GM04503 (cell line): ENCODE data around the gene MAPK12.
"Not testable (repeated sequence)": the region's sequence is repeated elsewhere in the genome, so short reads cannot be mapped to it uniquely, and the experiment has no call there.

ENCODE experiments used
- DNase-seq: peaks from one replicate; pipeline ENCODE4 v3.0.0-alpha.2; 2012; ENCODE audit warnings: low read depth

MAPK12 gene

GRCh38 chr22:50281957-50282356 lies 20.5 kb upstream of the MAPK12 start:
- no peak for DNase-seq

DNA sequence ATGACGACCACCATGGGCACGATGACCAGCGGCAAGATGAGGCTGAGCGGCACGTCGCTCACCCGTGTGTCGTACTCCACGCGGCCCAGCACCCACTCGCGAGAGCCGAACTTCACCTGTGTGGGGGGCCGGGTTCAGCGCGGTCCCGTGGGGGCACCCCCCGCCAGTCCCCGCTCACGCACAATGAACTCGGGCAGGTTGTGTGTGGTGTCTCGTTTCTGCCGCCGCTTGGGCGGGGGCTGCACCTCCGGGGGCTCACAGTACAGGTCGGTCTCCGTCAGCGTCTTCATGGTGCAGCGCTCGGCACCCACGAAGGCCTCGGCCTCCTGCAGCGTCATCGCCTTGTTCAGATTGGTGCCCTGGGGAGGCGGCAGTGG lies 19.9 kb upstream of the MAPK12 start:
- no peak for DNase-seq

GRCh38 chr22:50280708-50281383 lies 19.4 kb upstream of the MAPK12 start:
- no peak for DNase-seq

DNA sequence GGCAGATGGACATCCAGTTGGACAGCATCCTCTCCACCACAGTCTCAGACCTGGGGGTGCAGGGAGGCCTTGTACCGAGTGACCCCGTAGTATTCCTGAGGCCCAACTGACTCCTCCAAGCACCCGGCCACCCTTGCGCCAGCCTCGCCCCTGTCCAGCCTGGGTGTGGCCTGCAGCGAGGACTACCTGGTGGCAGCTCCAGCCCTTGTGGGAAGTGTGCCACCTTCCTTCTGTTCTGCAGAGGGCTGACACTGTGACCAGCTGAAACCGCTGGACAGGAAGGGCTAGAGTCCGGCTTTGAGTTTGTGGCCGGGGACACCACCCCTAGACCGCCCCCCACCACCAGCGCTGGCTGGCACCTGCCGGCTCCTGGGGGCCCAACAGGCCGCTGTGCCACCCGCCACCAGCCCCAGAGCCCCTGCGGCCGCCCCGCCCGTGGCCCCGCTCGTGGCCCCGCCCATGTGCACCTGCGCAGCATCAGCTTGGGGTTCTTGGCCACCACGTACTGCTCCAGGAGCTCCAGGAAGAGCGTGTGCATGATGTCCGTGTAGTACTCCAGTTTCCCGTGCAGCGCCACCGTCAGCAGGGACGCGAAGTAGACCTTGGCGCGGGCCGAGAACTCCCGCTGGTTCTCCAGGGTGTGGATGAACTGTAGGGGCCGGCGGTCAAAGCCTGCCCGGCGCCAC lies 18.7 kb upstream of the MAPK12 start:
- no peak for DNase-seq

DNA sequence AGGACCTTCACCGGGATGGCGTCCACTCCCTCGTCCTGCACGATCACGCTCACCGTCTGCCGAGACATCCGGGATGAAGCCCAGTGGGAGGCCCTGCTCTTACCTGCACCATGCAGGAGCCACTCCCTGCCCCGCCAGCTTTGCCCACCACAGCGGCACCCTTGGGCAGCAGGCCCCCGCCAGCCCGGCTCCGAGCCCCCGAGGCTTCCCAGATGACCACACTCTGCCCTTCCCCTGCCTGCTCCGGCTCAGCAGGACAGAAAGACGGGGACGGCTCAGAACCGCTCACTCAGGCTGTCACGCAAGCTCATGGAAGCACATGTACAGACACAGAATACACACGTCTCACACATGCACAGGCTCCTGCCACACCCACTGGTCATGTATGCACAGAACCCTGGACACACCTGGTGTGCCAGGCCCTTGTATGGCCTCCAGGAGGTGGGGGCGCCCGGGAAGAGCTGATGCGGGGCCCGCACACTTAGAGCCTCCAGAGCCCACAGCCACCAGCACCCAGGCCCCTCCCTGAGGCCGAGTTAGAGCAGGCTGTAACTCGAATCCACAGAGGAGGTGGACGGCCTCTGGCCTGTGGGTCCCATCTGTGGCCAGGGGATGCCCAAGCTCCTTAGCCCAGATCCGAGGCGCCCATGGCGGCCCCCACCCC lies 17.6 kb upstream of the MAPK12 start:
- DNase-seq = no peak

- no peak for DNase-seq
These were observed 17.0 kb upstream of the MAPK12 start for GRCh38 chr22:50278461-50278860.

- DNase-seq = no peak
These were observed 16.3 kb upstream of the MAPK12 start for GRCh38 chr22:50277761-50278160.

DNA sequence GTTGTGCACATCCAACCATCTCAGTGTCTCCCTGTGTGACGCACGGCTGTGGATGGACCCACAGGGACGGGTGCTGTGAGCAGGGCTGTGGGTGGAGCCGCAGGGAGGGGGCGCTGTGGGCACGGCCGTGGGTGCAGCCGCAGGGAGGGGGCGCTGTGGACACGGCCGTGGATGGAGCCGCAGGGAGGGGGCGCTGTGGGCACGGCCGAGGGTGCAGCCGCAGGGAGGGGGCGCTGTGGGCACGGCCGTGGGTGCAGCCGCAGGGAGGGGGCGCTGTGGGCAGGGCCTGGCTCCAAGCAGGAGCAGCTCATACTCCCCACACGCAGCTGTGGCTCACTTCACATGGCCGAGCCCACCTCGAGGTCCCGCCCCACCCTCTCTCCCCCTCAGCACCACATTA lies 14.7 kb upstream of the MAPK12 start:
- DNase-seq = no peak

DNA sequence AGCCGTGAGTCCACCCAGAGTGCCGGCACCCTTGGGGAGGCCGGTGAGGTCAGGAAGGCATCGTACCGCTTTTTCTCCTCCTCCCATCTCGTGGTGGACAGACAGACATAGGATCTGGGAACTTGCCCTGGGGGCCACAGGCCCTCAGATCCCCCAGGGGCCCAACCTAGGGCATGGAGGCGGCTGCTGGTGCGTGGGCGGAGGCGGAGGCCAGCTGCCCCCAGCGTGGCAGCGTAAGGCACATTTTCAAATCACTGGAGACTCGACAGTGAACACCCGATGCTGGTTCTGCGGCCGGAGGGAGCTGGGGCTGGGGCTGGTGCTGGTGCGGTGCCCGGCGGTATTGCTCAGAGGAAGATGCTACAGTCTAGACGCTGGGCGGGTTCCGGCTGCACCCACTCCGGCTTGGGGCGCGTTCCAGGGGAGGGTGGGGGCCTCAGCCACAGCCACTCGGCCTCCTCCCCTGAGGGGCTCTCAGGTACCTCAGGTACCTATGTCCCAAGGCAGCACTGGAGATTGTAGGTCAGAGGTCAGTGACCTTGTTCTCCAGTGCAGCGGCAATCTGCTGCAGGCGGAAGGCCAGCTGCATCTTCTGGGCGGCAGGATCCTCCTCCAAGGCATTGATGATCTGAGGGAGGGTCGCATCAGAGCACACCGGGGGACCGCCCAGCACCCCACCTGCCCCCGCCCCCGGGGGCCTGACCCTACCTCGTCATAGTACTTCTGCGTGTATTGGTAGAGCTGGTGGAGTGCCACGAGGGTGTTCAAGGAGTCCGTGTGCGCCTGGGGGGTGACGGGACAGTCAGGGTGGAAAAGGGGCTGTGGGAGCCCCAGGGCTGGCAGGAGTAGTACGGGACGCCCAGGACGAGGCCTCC lies 13.9 kb upstream of the MAPK12 start:
- no peak for DNase-seq

DNA sequence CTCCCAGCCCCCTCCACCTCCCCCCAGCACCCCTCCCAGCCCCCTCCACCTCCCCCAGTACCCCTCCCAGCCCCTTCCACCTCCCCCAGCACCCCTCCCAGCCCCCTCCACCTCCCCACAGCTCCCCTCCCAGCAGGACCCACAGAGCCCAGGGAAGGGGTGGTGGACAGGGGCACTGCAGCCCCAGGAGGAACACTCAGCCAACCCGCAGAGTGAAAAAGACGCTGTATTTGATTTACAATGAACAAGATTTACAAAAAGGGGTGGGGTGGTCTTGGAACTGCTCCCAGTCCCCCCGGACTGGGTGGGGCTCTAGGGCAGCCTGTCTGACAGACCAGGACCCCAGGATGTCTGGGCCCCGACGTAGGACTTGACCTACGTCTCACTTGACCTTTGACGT lies 13.3 kb upstream of the MAPK12 start:
- no peak for DNase-seq

- DNase-seq = no peak
These were observed 12.8 kb upstream of the MAPK12 start for GRCh38 chr22:50274311-50274710.

DNA sequence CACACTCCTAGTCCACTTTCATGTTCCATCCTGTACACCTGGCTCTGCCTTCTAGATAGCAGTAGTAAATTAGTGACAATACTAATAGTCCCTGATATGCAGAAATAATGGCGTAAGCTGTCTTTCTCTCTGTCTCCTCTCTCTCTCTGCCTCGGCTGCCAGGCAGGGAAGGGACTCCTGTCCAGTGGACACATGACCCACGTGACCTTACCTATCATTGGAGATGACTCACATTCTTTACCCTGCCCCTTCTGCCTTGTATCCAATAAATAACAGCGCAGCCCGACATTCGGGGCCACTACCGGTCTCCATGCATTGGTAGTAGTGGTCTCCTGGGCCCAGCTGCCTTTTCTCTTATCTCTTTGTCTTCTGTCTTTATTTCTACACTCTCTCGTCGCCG lies 12.3 kb upstream of the MAPK12 start:
- not testable (repeated sequence) for DNase-seq

GRCh38 chr22:50273352-50273751 lies 11.9 kb upstream of the MAPK12 start:
- DNase-seq = not testable (repeated sequence)

DNA sequence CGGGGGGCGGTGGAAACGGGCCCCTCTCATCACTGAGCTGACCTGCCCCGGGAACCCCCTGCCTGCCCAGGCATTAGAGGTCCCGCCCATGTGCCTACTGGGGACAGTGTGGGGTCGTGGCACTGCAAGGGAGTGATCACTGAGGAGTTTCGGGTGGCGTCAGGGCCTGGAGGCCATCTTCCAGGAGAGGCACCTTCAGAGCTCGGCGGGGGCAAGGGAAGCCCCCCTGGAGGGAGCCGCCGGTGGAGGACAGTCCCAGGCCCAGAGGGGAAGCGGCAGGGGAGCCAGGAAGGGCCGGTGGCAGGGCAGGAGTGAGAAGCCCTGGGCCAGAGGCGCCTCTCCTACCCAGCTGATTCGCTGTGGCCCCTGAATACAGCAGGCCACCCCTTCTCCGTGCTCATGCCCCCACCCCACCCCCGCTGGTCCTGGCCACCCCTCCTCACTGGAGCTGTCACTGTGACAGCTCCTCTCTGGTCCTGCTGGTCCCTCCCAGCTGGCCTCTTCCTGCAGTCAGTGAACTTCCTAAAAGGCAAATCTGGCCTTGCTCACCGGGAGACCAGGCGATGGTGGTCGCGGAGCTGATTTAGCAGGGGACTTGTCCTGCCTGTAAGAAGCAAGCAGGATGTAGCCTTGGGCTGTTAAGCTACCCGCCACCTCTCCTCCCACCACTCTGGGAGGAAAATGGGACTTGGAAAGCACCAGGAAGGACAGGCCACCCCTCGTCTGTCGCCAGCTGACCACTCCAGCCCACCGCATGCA lies 10.7 kb upstream of the MAPK12 start:
- no peak for DNase-seq

- DNase-seq = no peak
These were observed 10.1 kb upstream of the MAPK12 start for GRCh38 chr22:50271519-50271970.

DNA sequence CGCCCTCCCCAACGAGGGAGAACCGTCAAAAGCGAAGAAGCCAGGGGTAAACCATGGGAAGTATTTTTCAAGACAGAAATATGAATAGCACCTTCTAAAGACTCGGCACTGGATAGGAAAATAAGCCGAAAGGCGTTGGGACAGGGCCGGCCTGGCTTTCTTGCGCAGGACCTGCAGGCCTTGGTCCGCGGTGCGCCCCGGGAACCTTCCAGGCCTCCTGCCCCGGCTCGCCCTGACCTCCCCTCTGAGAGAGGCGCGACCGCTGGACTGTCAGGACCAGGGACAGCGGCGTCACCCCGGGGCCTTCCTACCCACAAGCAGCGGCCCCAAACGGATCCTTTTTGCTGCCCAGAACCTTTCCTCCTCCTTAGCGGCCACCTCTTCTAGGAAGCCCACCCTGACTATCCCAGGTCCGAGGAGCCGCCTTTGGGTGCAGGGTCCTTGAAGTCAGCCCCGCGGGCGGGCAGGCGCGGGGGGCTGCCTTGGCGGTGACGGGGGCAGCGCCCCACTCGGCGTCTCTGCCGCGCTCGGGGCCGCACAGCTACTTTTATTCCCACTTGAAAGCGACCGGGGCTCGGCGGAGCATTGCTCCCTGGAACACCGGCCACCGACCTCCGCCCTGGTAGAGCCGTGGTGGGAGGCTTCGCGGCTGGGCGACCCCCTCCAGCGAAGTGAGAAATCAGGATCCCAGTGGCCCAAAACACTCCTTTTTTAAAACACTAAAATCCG lies 9.3 kb upstream of the MAPK12 start:
- no peak for DNase-seq

- DNase-seq = no peak
These were observed 8.6 kb upstream of the MAPK12 start, which contains the start of gene MAPK11 for GRCh38 chr22:50269970-50270665. MAPK11 (minus strand) TSS chr22:50270380; CDS start chr22:50270292, 88 bp downstream.

DNA sequence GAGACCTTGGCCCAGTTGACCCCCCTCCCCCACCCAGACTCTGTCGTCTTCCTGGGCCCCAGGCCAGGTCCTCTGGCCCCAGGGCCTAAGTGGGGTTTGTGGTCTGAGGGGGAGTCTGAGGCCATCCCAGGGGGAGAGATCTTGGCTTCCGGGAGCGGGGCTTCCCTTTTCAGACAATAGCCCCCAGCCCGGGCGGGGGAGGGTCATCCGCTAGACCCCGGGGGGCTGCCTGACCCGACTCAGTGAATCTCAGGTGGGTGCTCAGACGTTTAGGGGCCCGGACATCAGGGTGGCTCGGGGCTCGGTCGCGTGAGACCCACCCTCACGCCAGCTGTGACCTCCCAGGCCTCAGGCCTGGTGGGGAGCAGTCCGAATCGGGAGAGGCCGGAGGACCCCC lies 8.1 kb upstream of the MAPK12 start:
- no peak for DNase-seq

GRCh38 chr22:50268655-50269113 lies 7.2 kb upstream of the MAPK12 start:
- DNase-seq = no peak
